MG63 (cell line): ENCODE measurements around the gene SUSD3. TPM values are rescaled to one million over a fixed set of nuclear protein-coding genes. Genes with fewer than 3 reads are reported as not detected.
"Not testable (repeated sequence)": the region's sequence is repeated elsewhere in the genome, so short reads cannot be mapped to it uniquely, and the experiment has no call there.

Experiments
- DNase-seq: peaks from one replicate; pipeline ENCODE4 v3.0.0-alpha.2; 2020
- H3K27me3 ChIP-seq: fragments of 250-450 bp; sonication (Bioruptor Pico); 2 replicates; pipeline ENCODE4 v1.5.1; 2020; ENCODE audit warnings: mild to moderate bottlenecking, moderate library complexity
- H3K36me3 ChIP-seq: fragments of 250-450 bp; sonication (Bioruptor Pico); 2 replicates; pipeline ENCODE4 v1.5.1; 2020; ENCODE audit warnings: mild to moderate bottlenecking, moderate library complexity
- H3K4me3 ChIP-seq: fragments of 250-450 bp; sonication (Bioruptor Pico); 2 replicates; pipeline ENCODE4 v1.5.1; 2020; ENCODE audit warnings: mild to moderate bottlenecking, moderate library complexity
- H3K9me3 ChIP-seq: fragments of 250-450 bp; sonication (Bioruptor Pico); 2 replicates; pipeline ENCODE4 v1.5.1; 2020; ENCODE audit warnings: mild to moderate bottlenecking, moderate library complexity
- total RNA-seq: library from RNA; depleted of rRNA; stranded (reverse); fragments of >200 nt; shearing (Covaris generic); gene quantifications from 2 replicates; pipeline ENCODE4 v1.2.3, GENCODE V29; 2014; ENCODE audit warnings: low replicate concordance

Gene SUSD3
- total RNA-seq, 1 experiment from 2014 or later, result 0.40 TPM

DNA sequence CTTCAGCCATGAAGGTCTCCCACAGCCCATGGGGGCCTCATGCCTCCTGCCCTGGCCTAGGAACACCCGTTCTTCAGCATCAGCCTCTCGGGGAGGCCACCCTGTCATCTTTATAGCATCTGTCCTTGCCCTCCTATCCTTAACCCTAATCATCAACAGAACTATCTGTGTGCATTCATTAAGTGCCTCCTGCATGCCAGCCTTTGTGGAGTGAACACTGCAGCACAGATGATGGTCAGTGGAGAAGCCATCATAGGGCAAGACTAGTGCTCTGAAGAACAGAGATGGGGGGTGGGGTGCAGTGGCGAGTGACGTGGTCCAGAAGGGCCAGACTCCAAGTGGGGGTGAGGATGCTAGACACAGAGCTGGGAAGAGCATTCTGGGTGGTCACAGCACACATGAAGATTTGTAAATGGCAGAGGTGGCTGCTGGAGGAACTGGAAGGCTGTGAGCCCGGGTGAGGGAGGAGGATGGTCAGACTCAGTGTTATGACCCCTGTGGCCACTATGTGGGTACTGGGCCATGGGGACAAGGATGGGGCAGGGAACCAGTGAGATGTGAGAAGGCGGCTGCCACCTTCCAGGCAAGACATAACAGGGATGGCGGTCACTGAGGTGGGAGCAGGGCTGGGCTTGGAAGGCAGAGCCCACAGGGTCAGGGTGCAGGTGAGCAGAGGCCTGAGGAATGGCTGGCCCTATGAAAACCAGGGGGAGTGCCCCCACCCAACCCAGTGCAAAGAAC lies 33.9 kb downstream of the SUSD3 start:
- H3K27me3 ChIP-seq, result no peaks in the 10 kb centered on the region
- DNase-seq, result no peak
- H3K4me3 ChIP-seq, result no peak overlapping the region
- H3K36me3 ChIP-seq, result no peaks in the 10 kb centered on the region
- peaks cover 12% of the 10 kb centered on the region for H3K9me3 ChIP-seq

GRCh38 chr9:93093127-93093876 lies 34.8 kb downstream of the SUSD3 start:
- Histone ChIP-seq H3K4me3 (no peak overlapping the region), H3K27me3 (no peaks in the 10 kb centered on the region), H3K36me3 (no peaks in the 10 kb centered on the region), H3K9me3 (peaks cover 12% of the 10 kb centered on the region)
- DNase-seq, result no peak

GRCh38 chr9:93093877-93094657 lies 35.6 kb downstream of the SUSD3 start:
- H3K36me3 ChIP-seq, result no peaks in the 10 kb centered on the region
- H3K27me3 ChIP-seq, result no peaks in the 10 kb centered on the region
- H3K4me3 ChIP-seq, result no peak overlapping the region
- no peak for DNase-seq
- peaks cover 12% of the 10 kb centered on the region for H3K9me3 ChIP-seq

DNA sequence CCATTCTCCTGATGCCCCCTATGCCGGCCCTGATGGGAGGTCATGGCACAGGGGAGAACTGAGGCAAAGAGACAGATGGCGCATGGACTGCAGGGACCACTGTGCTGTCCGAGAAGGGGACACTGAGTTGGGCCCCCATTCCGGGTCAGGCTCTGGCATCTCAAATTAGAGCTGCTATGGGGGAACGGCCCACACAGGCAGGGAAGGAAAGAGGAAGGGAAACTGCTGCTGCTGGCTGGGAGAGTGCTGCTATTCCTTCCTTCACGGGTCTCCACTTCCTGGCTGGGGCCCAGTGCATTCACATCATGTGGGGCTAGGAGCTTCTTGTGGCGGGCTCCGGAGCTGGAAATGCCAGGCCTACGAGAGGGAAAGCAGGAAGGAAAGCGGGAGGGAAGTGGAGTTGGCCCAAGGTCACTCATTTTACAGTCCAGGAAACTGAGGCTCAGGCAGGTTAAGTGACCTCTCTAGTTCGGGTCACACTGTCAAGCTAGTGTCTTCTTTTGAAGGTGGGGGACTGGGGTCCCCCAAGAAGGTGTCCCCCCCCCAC lies 36.2 kb downstream of the SUSD3 start:
- Histone ChIP-seq H3K36me3 (no peaks in the 10 kb centered on the region), H3K9me3 (peaks cover 12% of the 10 kb centered on the region), H3K27me3 (no peaks in the 10 kb centered on the region), H3K4me3 (peak overlapping the region; percentile 42)
- DNase-seq, result no peak

DNA sequence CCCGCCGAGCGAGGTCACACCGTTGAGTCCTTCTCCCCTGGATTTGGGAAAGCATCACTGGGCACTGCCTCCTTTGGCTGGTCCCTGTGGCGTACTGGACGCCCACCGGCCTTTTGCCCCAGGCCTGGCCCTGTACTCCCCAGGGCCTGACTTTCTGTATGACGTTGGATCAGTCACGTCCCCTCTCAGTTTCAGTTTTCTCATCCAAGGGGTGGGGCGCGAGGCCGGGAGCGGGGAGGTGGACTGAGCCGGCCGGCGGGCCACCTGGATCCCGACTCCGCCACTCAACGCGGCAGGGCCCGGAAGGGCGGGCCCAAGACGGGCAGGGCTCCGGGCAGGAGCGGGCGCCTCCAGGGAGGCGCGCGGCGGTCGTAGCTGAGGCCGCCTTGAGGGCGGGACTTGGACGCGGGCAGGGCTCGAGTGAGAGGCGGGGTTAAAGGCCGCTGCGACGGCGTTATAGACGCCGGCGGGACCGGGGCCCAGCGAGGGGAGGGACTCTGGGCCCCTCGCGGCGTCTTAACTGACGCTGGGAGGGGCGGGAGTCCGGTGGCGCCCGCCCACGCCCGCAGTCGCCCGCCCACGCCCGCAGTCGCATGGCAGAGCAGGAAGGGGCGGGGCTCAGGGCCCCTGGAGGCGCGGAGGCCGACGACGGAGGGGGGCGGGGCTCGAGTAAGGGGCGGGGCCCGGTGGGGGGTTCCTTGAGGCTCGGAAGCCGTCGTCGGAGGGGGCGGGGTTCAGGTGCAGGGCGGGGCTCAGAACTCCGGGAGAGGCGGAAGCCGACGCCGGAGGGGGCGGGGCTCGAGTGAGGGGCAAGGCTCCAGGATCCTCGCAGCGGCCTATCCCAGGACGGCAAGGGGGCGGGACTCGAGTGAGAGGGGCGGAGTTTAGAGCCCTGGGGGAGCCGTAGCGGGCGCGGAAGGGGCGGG lies 37.0 kb downstream of the SUSD3 start:
- Histone ChIP-seq H3K27me3 (no peaks in the 10 kb centered on the region), H3K4me3 (peak overlapping the region; percentile 76), H3K9me3 (peaks cover 10% of the 10 kb centered on the region), H3K36me3 (no peaks in the 10 kb centered on the region; the same call in 1 of the 2 replicates)
- peak; percentile 98 for DNase-seq

- Histone ChIP-seq H3K4me3 (peak within 1 kb of the TSS; percentile 76), H3K27me3 (no peaks in the 10 kb centered on the region), H3K36me3 (no peaks in the 10 kb centered on the region; the same call in 1 of the 2 replicates), H3K9me3 (peaks cover 8% of the 10 kb centered on the region)
- DNase-seq, result peak; percentile 55
Measured at GRCh38 chr9:93096131-93096802, 37.8 kb downstream of the SUSD3 start, which contains the start of gene CARD19. TSS of gene CARD19 (plus strand) at chr9:93096217. CDS start at chr9:93096346, 129 bp downstream.

DNA sequence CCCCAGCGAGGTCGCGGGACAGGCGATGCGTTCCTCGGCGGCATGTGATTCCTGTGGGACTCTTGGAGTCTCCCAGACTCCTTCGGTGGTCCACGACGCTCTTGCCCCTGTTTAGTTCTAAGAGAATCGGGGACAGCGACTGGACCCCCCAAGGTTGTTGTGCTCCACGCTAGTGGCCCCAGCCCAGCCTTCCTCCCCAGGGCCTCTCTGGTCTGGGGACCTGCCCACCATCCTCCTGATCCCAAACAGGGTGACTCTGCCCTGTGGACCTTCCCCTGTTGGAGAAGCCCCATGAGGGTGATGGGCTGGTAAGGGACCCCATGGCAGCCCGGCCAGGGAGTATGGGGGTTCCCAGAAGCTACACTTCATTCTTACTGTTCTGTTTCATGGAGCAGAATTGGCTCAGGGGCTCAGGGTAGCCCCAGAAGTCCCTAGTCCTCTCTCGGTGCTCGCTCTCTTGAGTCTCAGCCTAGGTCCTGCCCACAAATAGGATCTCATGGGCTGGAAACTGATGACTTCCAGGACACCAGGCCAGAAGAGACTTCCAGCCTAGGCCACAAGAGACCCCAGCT lies 38.4 kb downstream of the SUSD3 start:
- no peak for DNase-seq
- Histone ChIP-seq H3K27me3 (no peaks in the 10 kb centered on the region), H3K9me3 (peaks cover 2% of the 10 kb centered on the region; the same call in 1 of the 2 replicates), H3K4me3 (peak overlapping the region; percentile 76), H3K36me3 (no peaks in the 10 kb centered on the region; the same call in 1 of the 2 replicates)

DNA sequence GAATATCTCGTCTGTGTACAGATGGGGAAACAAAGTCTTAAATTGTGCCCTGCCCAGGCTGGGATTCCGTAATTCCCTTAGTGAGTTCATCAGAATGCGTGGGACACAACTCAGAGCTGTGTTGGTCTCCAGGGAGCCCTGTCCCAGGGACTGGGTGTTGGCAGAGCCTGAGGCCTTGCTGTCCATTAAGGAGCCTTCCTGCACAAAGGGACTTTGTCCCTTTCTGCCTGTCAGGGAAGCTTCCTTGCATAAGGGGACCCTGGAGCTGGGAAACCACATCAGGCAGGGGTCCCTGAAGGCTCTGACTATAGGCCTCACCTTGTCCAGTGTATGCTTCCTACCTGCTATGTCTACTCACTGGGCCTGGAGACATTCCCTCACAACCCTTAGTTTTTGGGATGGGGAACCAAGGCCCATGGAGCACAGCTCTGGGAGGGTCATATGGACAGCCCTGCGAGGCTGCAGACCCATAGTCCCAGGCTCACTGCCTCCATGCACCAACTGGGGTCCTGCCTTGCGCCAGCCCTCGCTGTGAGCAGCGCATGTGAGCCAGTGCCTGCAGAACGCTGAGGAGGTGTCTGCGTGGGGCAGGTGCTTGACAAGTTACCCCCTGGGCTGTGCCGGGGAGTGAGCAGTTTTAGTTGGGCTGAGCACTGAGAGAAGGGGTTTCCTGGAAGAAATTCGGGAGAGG lies 39.2 kb downstream of the SUSD3 start:
- Histone ChIP-seq H3K4me3 (peak overlapping the region; percentile 76), H3K36me3 (no peaks in the 10 kb centered on the region; the same call in 1 of the 2 replicates), H3K27me3 (no peaks in the 10 kb centered on the region), H3K9me3 (no peaks in the 10 kb centered on the region)
- DNase-seq, result no peak

DNA sequence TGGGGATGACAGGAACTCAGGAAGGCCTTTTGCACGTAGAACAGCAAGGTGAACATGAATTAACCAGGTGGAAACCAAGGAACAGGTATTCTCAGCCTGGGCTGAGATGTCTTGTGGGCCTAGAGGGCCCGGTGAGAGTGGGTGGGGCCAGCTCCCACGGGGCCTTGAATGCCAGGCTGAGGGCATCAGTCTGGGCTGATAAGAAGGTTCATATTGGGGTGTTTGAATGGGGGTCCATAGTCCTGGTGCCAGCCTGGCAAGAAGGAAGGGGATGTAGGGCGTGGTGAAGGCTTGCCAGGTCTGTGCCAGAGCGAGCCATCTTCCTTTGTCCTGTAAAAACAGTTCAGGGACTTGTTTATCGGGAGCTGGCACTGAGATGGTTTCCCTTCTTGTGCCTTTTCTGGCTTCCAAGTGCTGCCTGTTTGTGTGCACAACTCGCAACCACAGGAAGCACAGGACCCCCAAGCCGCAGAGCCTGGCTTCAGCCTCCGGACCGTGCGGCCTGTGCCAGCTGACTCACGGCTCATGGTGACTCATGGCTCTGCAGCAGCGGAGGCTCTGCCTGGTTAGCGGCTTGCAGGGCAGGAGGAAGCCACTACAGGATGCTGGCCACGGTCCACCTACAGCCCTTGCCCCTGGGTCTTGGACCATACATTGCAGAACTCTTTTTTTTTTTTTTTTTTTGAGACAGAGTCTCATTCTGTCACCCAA lies 39.9 kb downstream of the SUSD3 start:
- Histone ChIP-seq H3K36me3 (no peaks in the 10 kb centered on the region; the same call in 1 of the 2 replicates), H3K9me3 (no peaks in the 10 kb centered on the region), H3K27me3 (no peaks in the 10 kb centered on the region), H3K4me3 (0 out of 2 replicates have a peak overlapping the region, but pooled peaks have one; percentile 76)
- peak; percentile 99 for DNase-seq

GRCh38 chr9:93099551-93100275 lies 41.2 kb downstream of the SUSD3 start:
- Histone ChIP-seq H3K36me3 (peaks cover 4% of the 10 kb centered on the region; the same call in 1 of the 2 replicates), H3K27me3 (no peaks in the 10 kb centered on the region), H3K4me3 (no peak overlapping the region), H3K9me3 (no peaks in the 10 kb centered on the region)
- DNase-seq, result no peak

DNA sequence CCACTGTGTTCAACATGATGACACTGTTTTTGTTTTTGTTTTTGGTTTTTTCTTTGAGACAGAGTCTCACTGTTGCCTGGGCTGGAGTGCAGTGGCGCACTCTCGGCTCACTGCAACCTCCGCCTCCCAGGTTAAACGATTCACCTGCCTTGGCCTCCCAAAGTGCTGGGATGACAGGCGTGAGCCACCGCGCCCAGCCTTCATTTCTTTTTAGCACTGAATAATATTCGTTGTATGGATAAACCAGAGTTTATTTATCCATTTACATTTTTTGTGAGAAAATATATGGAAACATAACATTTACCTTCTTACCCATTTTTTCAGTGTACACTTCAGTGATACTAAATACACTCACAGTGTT lies 41.8 kb downstream of the SUSD3 start:
- DNase-seq, result no peak
- Histone ChIP-seq H3K36me3 (peaks cover 4% of the 10 kb centered on the region; the same call in 1 of the 2 replicates), H3K4me3 (no peak overlapping the region), H3K27me3 (no peaks in the 10 kb centered on the region), H3K9me3 (no peaks in the 10 kb centered on the region)

DNA sequence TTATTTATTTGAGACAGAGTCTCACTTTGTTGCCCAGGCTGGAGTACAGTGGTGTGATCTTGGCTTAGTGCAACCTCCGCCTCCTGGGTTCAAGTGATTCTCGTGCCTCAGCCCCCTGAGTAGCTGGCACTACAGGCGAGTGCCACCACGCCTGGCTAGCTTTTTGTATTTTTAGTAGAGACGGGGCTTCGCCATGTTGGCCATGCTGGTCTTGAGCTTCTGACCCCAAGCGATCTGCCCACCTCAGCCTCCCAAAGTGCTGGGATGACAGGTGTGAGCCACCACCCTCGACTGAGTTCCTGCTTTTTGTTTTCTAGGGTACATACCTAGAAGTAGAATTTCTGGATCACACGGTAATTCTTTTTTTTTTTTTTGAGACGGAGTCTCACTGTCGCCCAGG lies 42.6 kb downstream of the SUSD3 start:
- not testable (repeated sequence) for H3K9me3 ChIP-seq, H3K4me3 ChIP-seq, H3K27me3 ChIP-seq, H3K36me3 ChIP-seq, DNase-seq

- Histone ChIP-seq H3K9me3 (no peaks in the 10 kb centered on the region), H3K4me3 (no peak overlapping the region), H3K27me3 (no peaks in the 10 kb centered on the region), H3K36me3 (peaks cover 13% of the 10 kb centered on the region)
- no peak for DNase-seq
Measured at GRCh38 chr9:93105620-93106019, 47.1 kb downstream of the SUSD3 start.
